HG02981 (cell line): Measurements from ENCODE around the gene DNMT3L.
"Not testable (repeated sequence)": the region's sequence is repeated elsewhere in the genome, so short reads cannot be mapped to it uniquely, and the experiment has no call there.

Source experiments
- ATAC-seq: cut with Tn5 transposase; IDR thresholded peaks from one replicate; pipeline ENCODE4 v1.9.1; 2021; ENCODE audit warnings: mild to moderate bottlenecking, moderate library complexity; ENCODE audit not compliant: unreplicated experiment

Gene DNMT3L

GRCh38 chr21:44295163-44295573 lies 33.5 kb upstream of the DNMT3L start:
- no peak for ATAC-seq

GRCh38 chr21:44294391-44295162 lies 32.9 kb upstream of the DNMT3L start:
- no peak for ATAC-seq

GRCh38 chr21:44293551-44294231 lies 32.0 kb upstream of the DNMT3L start:
- no peak for ATAC-seq

GRCh38 chr21:44292812-44293195 lies 31.1 kb upstream of the DNMT3L start:
- no peak for ATAC-seq

- ATAC-seq, result no peak
Measured at GRCh38 chr21:44291936-44292811, 30.5 kb upstream of the DNMT3L start.

- ATAC-seq, result no peak
Measured at GRCh38 chr21:44291078-44291935, 29.6 kb upstream of the DNMT3L start.

GRCh38 chr21:44290327-44291077 lies 28.8 kb upstream of the DNMT3L start:
- no peak for ATAC-seq

- no peak for ATAC-seq
Measured at GRCh38 chr21:44289381-44290010, 27.8 kb upstream of the DNMT3L start.

GRCh38 chr21:44288251-44289110 lies 26.8 kb upstream of the DNMT3L start:
- no peak for ATAC-seq

- ATAC-seq, result no peak
Measured at GRCh38 chr21:44286716-44287632, 25.3 kb upstream of the DNMT3L start.

- no peak for ATAC-seq
Measured at GRCh38 chr21:44286086-44286715, 24.5 kb upstream of the DNMT3L start.

- ATAC-seq, result no peak
Measured at GRCh38 chr21:44285138-44285992, 23.7 kb upstream of the DNMT3L start, which contains the start of gene AIRE. Gene AIRE, plus strand, starts transcription at chr21:44285876. Its CDS starts 131 bp downstream, at chr21:44286007.

GRCh38 chr21:44283948-44284347 lies 22.3 kb upstream of the DNMT3L start:
- ATAC-seq, result no peak

GRCh38 chr21:44283211-44283785 lies 21.6 kb upstream of the DNMT3L start:
- not testable (repeated sequence) for ATAC-seq

- ATAC-seq, result no peak
Measured at GRCh38 chr21:44282370-44282769, 20.7 kb upstream of the DNMT3L start.
